PC-3 (cell line): ENCODE results near the gene MYO1F. TPM values are rescaled to one million over a fixed set of nuclear protein-coding genes. Genes with fewer than 3 reads are reported as not detected.
A peak's percentile ranks its signal among the peaks of the same experiment; 100 is the strongest.
"Not testable (repeated sequence)": the region's sequence is repeated elsewhere in the genome, so short reads cannot be mapped to it uniquely, and the experiment has no call there.

Experiments used
- ATAC-seq: fragments of 200-7000 bp; cut with Tn5 transposase; 2 replicates; pipeline ENCODE4 v1.9.1; 2020; ENCODE audit warnings: mild to moderate bottlenecking, moderate library complexity
- BruUV-seq: library from RNA; stranded (reverse); fragments of 400-500 nt; replicated peaks from 2 replicates; lab custom pipeline; 2021; lab: Mats Ljungman, UMichigan
- CTCF ChIA-PET: fragments of 300-600 bp; sonication (Branson Sonifier 250); formaldehyde crosslinking; loops from one replicate; lab custom pipeline; 2022; ENCODE audit warnings: antibody characterized with exemption; lab: Charles Lee
- POLR2A ChIA-PET: fragments of 300-600 bp; sonication (Branson Sonifier 250); formaldehyde crosslinking; loops from one replicate; lab custom pipeline; 2022; ENCODE audit warnings: antibody characterized with exemption; ENCODE audit not compliant: unreplicated experiment; lab: Charles Lee
- DNase-seq: peaks from one replicate; pipeline ENCODE4 v3.0.0-alpha.2; 2015
- H2AFZ ChIP-seq: fragments of 300-600 bp; sonication (generic); 2 replicates; pipeline ENCODE4 v1.6.0; 2016; ENCODE audit warnings: antibody characterized with exemption, low read length
- H3F3A ChIP-seq: fragments of 300-600 bp; sonication (generic); one replicate; pipeline ENCODE4 v1.6.0; 2017; ENCODE audit warnings: antibody characterized with exemption, low read length, control low read depth, mild to moderate bottlenecking; ENCODE audit not compliant: unreplicated experiment
- H3K27ac ChIP-seq: fragments of 300-600 bp; sonication (generic); 2 replicates; pipeline ENCODE4 v1.5.1; 2016; ENCODE audit warnings: mild to moderate bottlenecking, low read length
- H3K27me3 ChIP-seq: fragments of 300-600 bp; sonication (generic); 2 replicates; pipeline ENCODE4 v1.6.1; 2016; ENCODE audit warnings: low read length, mixed read lengths
- H3K36me3 ChIP-seq: fragments of 300-600 bp; sonication (generic); 2 replicates; pipeline ENCODE4 v1.6.1; 2016; ENCODE audit warnings: low read depth, mixed run types, low read length, mixed read lengths
- H3K4me1 ChIP-seq: fragments of 300-600 bp; sonication (generic); 2 replicates; pipeline ENCODE4 v1.5.1; 2016; ENCODE audit warnings: low read length; ENCODE audit not compliant: insufficient read depth
- H3K4me2 ChIP-seq: fragments of 300-600 bp; sonication (generic); 2 replicates; pipeline ENCODE4 v1.6.0; 2016; ENCODE audit warnings: low read length
- H3K4me3 ChIP-seq: fragments of 300-600 bp; sonication (generic); 2 replicates; pipeline ENCODE4 v1.5.1; 2016; ENCODE audit warnings: mild to moderate bottlenecking, low read length, mixed read lengths
- H3K79me2 ChIP-seq: fragments of 300-600 bp; sonication (generic); 2 replicates; pipeline ENCODE4 v1.6.1; 2017; ENCODE audit warnings: low read length, mixed read lengths
- H3K9ac ChIP-seq: fragments of 300-600 bp; sonication (generic); 2 replicates; pipeline ENCODE4 v1.6.0; 2016; ENCODE audit warnings: mild to moderate bottlenecking, low read length
- H3K9me2 ChIP-seq: fragments of 300-600 bp; sonication (generic); replicated peaks from 2 replicates; pipeline ENCODE4 v1.6.1; 2016; ENCODE audit warnings: mixed run types, low read length, mixed read lengths
- H3K9me3 ChIP-seq: fragments of 300-600 bp; sonication (generic); 2 replicates; pipeline ENCODE4 v1.6.1; 2016; ENCODE audit warnings: low read length, mixed read lengths
- H4K20me1 ChIP-seq: fragments of 300-600 bp; sonication (generic); 2 replicates; pipeline ENCODE4 v1.6.1; 2016; ENCODE audit warnings: low read length, mixed read lengths
- EZH2 ChIP-seq: fragments of 300-600 bp; sonication (generic); IDR thresholded peaks from one replicate; pipeline ENCODE4 v1.6.1; 2017; ENCODE audit warnings: antibody characterized with exemption, mild to moderate bottlenecking, low read length; ENCODE audit not compliant: unreplicated experiment
- EZH2phosphoT487 ChIP-seq: fragments of 300-600 bp; sonication (generic); IDR thresholded peaks from 2 replicates; pipeline ENCODE4 v1.6.1; 2018; ENCODE audit warnings: mild to moderate bottlenecking, antibody characterized with exemption, low read length, borderline replicate concordance
- intact Hi-C: fragments of 100-400 bp; cut with micrococcal nuclease; formaldehyde crosslinking; loops from 2 replicates; pipeline ENCODE4 v1.9.0; 2023
- total RNA-seq: library from RNA; depleted of rRNA; stranded (reverse); fragments of >200 nt; gene quantifications from 2 replicates; pipeline ENCODE4 v1.2.3, GENCODE V29; 2014
- TF ChIP-seq, protein P1 (sequence below): fragments of 300-600 bp; sonication (generic); conservative IDR thresholded peaks from 2 replicates; pipeline ENCODE4 v1.5.1; 2017; ENCODE audit warnings: antibody characterized with exemption, low read depth, mild to moderate bottlenecking, low read length

MYO1F gene
- total RNA-seq, 1 experiment from 2014 or later, result 2.0 TPM

DNA sequence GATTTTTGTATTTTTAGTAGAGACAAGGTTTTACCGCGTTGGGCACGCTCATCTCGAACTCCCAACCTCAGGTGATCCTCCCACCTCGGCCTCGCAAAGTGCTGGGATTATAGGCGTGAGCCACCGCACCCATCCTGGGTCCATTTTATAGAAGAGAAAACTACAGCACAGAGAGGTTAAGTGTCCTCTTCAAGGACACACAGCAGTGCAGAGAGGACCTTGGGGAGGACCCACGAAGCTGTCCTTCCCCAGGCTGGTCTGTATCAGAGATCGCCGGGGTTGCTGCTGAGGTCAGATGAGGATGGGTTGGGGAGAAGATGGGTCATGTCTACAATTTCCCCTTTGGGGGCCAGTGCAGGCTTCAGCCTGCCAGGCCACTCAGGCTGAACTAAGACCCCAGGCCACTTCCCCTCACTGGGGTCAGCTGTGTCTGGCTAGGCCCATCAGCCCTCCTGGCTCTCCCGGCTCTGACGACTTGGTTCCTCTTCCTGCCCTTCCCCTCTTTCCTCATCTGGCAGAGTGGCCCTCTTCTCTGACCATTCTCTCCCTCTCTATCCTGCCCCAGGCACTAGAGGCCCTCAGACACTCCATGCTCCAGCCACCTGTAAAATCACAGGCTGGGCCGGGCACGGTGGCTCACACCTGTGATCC lies 9.6 kb downstream of the MYO1F start:
- H3K27ac ChIP-seq, result no peak overlapping the region
- no peak overlapping the region for H3K9ac ChIP-seq
- TF ChIP-seq EZH2 (no peak), EZH2phosphoT487 (no peak)
- TF ChIP-seq, protein P1, sequence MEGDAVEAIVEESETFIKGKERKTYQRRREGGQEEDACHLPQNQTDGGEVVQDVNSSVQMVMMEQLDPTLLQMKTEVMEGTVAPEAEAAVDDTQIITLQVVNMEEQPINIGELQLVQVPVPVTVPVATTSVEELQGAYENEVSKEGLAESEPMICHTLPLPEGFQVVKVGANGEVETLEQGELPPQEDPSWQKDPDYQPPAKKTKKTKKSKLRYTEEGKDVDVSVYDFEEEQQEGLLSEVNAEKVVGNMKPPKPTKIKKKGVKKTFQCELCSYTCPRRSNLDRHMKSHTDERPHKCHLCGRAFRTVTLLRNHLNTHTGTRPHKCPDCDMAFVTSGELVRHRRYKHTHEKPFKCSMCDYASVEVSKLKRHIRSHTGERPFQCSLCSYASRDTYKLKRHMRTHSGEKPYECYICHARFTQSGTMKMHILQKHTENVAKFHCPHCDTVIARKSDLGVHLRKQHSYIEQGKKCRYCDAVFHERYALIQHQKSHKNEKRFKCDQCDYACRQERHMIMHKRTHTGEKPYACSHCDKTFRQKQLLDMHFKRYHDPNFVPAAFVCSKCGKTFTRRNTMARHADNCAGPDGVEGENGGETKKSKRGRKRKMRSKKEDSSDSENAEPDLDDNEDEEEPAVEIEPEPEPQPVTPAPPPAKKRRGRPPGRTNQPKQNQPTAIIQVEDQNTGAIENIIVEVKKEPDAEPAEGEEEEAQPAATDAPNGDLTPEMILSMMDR, result no peak
- BruUV-seq, result no TSS peak
- H3K9me3 ChIP-seq, result no peaks in the 10 kb centered on the region
- no peaks in the 10 kb centered on the region for H4K20me1 ChIP-seq
- H3K36me3 ChIP-seq, result no peaks in the 10 kb centered on the region
- H3K9me2 ChIP-seq, result no peaks in the 10 kb centered on the region
- ChIA-PET CTCF (no interaction called here), POLR2A (no interaction called here)
- no peaks in the 10 kb centered on the region for H3F3A ChIP-seq
- no peak overlapping the region for H3K4me3 ChIP-seq
- no peaks in the 10 kb centered on the region for H3K27me3 ChIP-seq
- DNase-seq, result no peak
- ATAC-seq, result no peak
- intact Hi-C loops, result no loop called here
- H2AFZ ChIP-seq, result no peak overlapping the region
- peaks cover 26% of the 10 kb centered on the region for H3K4me1 ChIP-seq
- H3K4me2 ChIP-seq, result no peak overlapping the region
- no peaks in the 10 kb centered on the region for H3K79me2 ChIP-seq

- H3K27ac ChIP-seq, result no peak overlapping the region
- peak; percentile 11 for DNase-seq
- no peak for ATAC-seq
- TF ChIP-seq EZH2phosphoT487, result no peak
- TF ChIP-seq, protein P1, result no peak
- no peak for TF ChIP-seq EZH2
- no peaks in the 10 kb centered on the region for H3F3A ChIP-seq
- H3K4me2 ChIP-seq, result no peak overlapping the region
- H3K27me3 ChIP-seq, result no peaks in the 10 kb centered on the region
- no peak overlapping the region for H3K4me3 ChIP-seq
- no peak overlapping the region for H3K9ac ChIP-seq
- H3K4me1 ChIP-seq, result peaks cover 26% of the 10 kb centered on the region
- ChIA-PET POLR2A (no interaction called here), CTCF (interaction anchor here (0.8 kb wide), 1 partner anchor 12 kb away, joined by 4 read pairs; no protein-coding TSS in a partner anchor)
- no peaks in the 10 kb centered on the region for H3K9me2 ChIP-seq
- intact Hi-C loops, result no loop called here
- no peaks in the 10 kb centered on the region for H4K20me1 ChIP-seq
- no TSS peak for BruUV-seq
- no peaks in the 10 kb centered on the region for H3K36me3 ChIP-seq
- no peaks in the 10 kb centered on the region for H3K79me2 ChIP-seq
- H2AFZ ChIP-seq, result no peak overlapping the region
- H3K9me3 ChIP-seq, result no peaks in the 10 kb centered on the region
Measured at GRCh38 chr19:8566855-8567254, 10.4 kb downstream of the MYO1F start.

DNA sequence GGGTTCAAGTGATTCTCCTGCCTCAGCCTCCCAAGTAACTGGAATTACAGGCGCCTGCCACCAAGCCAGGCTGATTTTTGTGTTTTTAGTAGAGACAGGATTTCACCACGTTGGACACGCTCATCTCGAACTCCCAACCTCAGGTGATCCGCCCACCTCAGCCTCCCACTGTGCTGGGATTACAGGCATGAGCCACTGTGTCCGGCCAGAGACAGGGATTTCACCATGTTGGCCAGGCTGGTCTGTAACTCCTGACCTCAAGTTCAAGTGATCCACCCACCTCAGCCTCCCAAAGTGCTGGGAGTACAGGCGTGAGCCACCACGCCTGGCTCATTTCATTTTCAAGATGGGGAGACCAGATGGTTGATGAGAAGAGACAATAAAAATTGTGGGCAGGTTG lies 12.4 kb downstream of the MYO1F start:
- intact Hi-C loops, POLR2A ChIA-PET, CTCF ChIA-PET, H3K9ac ChIP-seq, H2AFZ ChIP-seq, H3K27ac ChIP-seq, H3K4me2 ChIP-seq, H3K9me3 ChIP-seq, ATAC-seq, BruUV-seq, H3K9me2 ChIP-seq, DNase-seq, H3K36me3 ChIP-seq, H3K27me3 ChIP-seq, H3K4me3 ChIP-seq, H4K20me1 ChIP-seq, H3K79me2 ChIP-seq, H3F3A ChIP-seq: not testable (repeated sequence)
- peaks cover 16% of the 10 kb centered on the region for H3K4me1 ChIP-seq
